Fibroblast of mammary gland (primary cell): ENCODE data around the gene TFEB.

Experiments used
- DNase-seq: peaks from one replicate; pipeline ENCODE4 v3.0.0-alpha.2; 2010; ENCODE audit warnings: low read depth
- H3K4me3 ChIP-seq: 2 replicates; pipeline ENCODE4 v1.5.1; 2011; ENCODE audit warnings: low read depth, mild to moderate bottlenecking, low read length, moderate library complexity; ENCODE audit not compliant: control insufficient read depth
- TF ChIP-seq, protein P1 (sequence below): conservative IDR thresholded peaks from 2 replicates; pipeline ENCODE4 v1.5.1; 2011; ENCODE audit warnings: low read depth, low read length, inconsistent platforms; ENCODE audit not compliant: control insufficient read depth, insufficient read depth

The TFEB gene

GRCh38 chr6:41642090-41642959, 93.1 kb downstream of the TFEB start:
- DNase-seq, result no peak
- no peak overlapping the region for H3K4me3 ChIP-seq
- TF ChIP-seq, protein P1, sequence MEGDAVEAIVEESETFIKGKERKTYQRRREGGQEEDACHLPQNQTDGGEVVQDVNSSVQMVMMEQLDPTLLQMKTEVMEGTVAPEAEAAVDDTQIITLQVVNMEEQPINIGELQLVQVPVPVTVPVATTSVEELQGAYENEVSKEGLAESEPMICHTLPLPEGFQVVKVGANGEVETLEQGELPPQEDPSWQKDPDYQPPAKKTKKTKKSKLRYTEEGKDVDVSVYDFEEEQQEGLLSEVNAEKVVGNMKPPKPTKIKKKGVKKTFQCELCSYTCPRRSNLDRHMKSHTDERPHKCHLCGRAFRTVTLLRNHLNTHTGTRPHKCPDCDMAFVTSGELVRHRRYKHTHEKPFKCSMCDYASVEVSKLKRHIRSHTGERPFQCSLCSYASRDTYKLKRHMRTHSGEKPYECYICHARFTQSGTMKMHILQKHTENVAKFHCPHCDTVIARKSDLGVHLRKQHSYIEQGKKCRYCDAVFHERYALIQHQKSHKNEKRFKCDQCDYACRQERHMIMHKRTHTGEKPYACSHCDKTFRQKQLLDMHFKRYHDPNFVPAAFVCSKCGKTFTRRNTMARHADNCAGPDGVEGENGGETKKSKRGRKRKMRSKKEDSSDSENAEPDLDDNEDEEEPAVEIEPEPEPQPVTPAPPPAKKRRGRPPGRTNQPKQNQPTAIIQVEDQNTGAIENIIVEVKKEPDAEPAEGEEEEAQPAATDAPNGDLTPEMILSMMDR, result no peak

DNA sequence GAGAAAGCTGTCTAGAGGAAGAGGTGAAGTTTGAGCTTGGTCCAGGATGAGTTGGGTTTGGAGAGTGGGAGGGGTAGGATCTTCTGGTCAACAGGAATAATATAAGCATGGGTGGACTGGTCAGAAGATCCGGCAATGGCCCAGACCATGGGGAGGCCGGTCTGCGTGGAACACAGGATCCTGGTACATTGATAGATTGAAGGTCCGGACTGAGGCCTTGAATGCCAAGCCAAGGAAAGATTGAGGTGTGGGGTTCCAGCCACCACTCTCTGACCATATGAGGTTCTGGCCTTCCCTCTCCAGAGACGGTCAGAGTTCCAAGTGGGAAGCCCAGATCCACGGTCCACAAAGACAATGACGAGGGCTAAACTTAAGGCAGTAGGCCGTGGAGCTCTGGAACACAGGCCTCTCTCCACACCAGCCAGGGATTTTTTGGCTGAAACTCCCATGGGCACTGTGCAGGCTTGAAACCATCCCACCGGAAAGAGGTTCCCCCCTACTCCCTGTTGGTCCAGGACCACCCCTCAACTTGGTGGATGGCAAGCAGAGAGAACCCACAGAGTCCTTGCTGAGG, 94.0 kb downstream of the TFEB start:
- DNase-seq, result no peak
- no peak overlapping the region for H3K4me3 ChIP-seq
- TF ChIP-seq, protein P1, result no peak

GRCh38 chr6:41640426-41640825, 95.0 kb downstream of the TFEB start:
- TF ChIP-seq, protein P1, result no peak
- DNase-seq, result no peak
- H3K4me3 ChIP-seq, result no peak overlapping the region

- H3K4me3 ChIP-seq, result no peak overlapping the region
- no peak for DNase-seq
- TF ChIP-seq, protein P1, result no peak
Measured at GRCh38 chr6:41639809-41640371, 95.5 kb downstream of the TFEB start.

- TF ChIP-seq, protein P1, result no peak
- no peak for DNase-seq
- no peak overlapping the region for H3K4me3 ChIP-seq
Measured at GRCh38 chr6:41638935-41639808, 96.2 kb downstream of the TFEB start.

- TF ChIP-seq, protein P1, result no peak
- no peak within 1 kb of the TSS for H3K4me3 ChIP-seq
- no peak for DNase-seq
Measured at GRCh38 chr6:41638002-41638934, 97.1 kb downstream of the TFEB start, which contains the start of gene MDFI. Gene MDFI (plus strand): TSS chr6:41638468. CDS start chr6:41638750, 282 bp downstream.
